Stimulated activated CD4-positive, alpha-beta T cell treated with anti-CD3 and anti-CD28 coated beads, Interleukin-2, amount 100 ng/mL, for 4 hours (primary cell): Measurements from ENCODE around the gene MYL11.

Source experiments
- DNase-seq: peaks from one replicate; pipeline ENCODE4 v3.0.0-alpha.2; 2020; ENCODE audit warnings: low read depth

Gene MYL11

DNA sequence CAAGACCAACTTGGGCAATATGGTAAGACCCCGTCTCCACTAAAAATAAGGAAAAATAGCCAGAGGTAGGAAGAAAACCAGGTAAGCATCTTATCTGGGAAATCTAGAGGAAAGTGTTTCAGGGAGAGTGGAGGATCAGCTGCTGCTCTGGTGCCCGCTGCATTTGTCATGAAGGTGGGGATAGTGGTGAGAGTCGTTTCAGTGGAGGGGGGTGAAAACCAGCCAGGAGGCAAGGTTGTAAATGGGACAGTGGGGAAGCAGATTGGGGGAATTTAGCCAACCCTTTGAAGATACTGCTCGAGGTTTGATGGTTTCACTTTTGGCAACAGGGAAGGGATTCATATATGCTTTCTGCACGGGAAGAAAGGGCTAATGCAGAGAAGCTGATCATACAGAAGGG, 46.4 kb downstream of the MYL11 start:
- DNase-seq: no peak
